GM18507 (cell line): ENCODE measurements around the gene CBARP.

Source experiments
- DNase-seq: peaks from one replicate; pipeline ENCODE4 v3.0.0; 2011; ENCODE audit warnings: low read depth; ENCODE audit not compliant: insufficient read length; ENCODE audit errors: extremely low spot score
- FAIRE-seq: peaks from 2 replicates; lab custom pipeline; 2011; peaks lifted over from hg19 to GRCh38; lab: Jason Lieb, UNC

Gene CBARP

GRCh38 chr19:1237754-1238368 is at the start of gene CBARP:
Gene CBARP, minus strand, starts transcription at chr19:1238005. Its CDS starts 1,905 bp downstream, at chr19:1236100.
- FAIRE-seq = no peak
- DNase-seq = no peak

- no peak for FAIRE-seq
These were observed 48.9 kb upstream of the CBARP start for GRCh38 chr19:1286487-1287353.

GRCh38 chr19:1285737-1286360 is 48.0 kb upstream of the CBARP start, which contains the start of gene EFNA2:
Gene EFNA2, plus strand, starts transcription at chr19:1285873. Its CDS starts 296 bp downstream, at chr19:1286169.
- DNase-seq (no peak), FAIRE-seq (no peak)

More at GRCh38 chr19:1286487-1287353, 48.9 kb upstream of the CBARP start:
- no peak for DNase-seq

GRCh38 chr19:1284979-1285736 is 47.4 kb upstream of the CBARP start:
- FAIRE-seq (no peak), DNase-seq (no peak)

GRCh38 chr19:1284293-1284978 is 46.6 kb upstream of the CBARP start:
- DNase-seq = no peak
- FAIRE-seq = no peak

GRCh38 chr19:1283917-1284292 is 46.1 kb upstream of the CBARP start:
- no peak for FAIRE-seq

GRCh38 chr19:1283207-1283916 is 45.6 kb upstream of the CBARP start:
- no peak for DNase-seq
- no peak for FAIRE-seq

More at GRCh38 chr19:1283917-1284292, 46.1 kb upstream of the CBARP start:
- no peak for DNase-seq

- FAIRE-seq (no peak), DNase-seq (no peak)
These were observed 44.9 kb upstream of the CBARP start for GRCh38 chr19:1282588-1283206.

- FAIRE-seq = no peak
- DNase-seq = no peak
These were observed 43.9 kb upstream of the CBARP start for GRCh38 chr19:1281569-1282287.

GRCh38 chr19:1280636-1281568 is 43.1 kb upstream of the CBARP start:
- FAIRE-seq = no peak
- DNase-seq = no peak

DNA sequence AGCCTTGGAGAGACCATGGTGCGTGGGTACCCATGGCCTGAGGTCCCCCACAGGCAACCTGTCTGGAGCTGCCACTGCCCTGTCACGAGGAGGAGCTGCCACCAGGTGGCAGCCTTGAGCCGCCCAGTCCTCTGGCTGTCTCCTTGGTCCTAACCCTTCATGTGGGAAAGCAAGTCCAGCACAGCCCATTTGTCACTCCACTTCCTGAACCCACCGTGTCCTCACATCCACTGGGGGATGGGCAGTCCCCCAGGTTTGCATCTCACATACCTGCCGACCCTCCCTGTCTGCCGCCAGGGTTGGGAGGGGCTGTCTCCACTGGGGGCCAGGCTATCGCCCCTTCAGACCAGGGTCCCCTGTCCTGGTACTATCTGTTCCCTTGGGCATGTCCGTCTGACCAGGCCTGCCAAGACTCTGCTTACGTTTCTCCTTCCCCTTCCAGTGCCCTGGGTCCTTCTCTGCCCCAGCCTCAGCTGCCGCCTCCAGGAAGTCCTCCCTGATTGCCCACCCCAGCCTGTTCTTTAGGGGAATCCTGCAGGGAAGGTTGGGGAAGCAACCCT is 42.1 kb upstream of the CBARP start:
- DNase-seq (peak; percentile 80), FAIRE-seq (peak; percentile 89)

- FAIRE-seq = no peak
- no peak for DNase-seq
These were observed 41.2 kb upstream of the CBARP start for GRCh38 chr19:1278713-1279660.

DNA sequence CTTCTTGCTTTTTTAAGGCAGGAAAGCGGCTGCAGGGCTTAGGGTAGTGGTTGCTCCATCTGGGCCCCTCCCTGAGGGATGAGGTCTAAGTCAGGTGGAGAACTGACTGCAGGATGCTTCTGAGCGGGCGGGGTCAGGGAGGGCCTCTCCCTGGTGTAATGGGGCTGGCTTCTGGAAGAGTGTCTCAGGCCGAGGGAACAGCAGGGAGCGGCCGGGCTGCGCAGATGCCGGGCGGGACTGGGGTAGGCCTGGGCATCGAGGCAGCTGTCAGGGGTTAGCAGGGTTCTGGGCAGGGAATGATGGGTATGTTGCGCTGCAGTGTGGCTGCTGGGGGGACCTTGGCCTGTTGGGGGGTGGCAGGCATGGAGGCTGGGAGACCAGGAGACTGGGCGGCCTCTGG is 40.3 kb upstream of the CBARP start:
- DNase-seq (no peak), FAIRE-seq (no peak)

DNA sequence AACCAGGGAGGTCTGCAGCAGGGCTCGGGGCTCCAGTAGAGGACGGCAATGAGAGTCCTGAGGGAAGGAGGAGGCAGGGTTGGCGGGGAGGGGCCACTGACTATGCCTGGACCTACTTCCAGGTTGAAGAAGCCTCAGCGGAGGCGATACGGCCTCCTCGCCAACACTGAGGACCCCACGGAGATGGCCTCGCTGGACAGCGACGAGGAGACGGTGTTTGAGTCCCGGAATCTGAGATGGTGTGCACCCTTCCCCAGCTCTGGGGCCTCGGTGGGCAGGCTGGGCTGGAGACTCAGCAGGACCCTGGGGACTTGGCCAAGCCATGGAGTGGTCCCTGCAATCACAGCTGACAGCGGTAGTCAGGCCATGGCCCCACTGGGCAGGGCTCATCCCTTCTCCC is 39.3 kb upstream of the CBARP start:
- DNase-seq = no peak
- FAIRE-seq = no peak

DNA sequence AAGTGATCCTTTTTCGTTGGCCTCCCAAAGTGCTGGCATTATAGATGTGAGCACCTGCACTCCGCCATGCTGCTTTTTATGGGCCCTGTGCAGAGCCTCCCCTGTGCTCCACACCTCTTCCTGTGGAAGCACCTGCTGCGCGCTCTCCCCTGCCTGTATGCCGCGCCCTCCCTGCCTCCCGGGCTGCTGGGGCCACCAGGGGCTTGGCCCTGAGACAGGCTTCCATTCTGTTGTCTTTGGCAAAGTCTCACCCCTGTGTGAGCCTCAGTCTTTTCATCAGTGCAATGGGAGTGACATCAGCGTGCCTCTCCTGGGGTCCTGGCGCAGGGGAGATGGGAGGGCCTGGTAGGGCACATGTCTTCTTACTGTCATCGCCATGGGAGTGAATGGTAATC is 38.8 kb upstream of the CBARP start:
- DNase-seq (no peak), FAIRE-seq (no peak)
